ENCODE data around the gene CABYR.

GRCh38 chr18:24187689-24188088 lies 48.8 kb downstream of the CABYR start:
- TF ChIP-seq FEZF1 (tag by site-specific recombination; IDR thresholded peaks at IDR 0.05) (no peak), ZBTB21 (tag by site-specific recombination; IDR thresholded peaks at IDR 0.05) (no peak), ZNF146 (tag by site-specific recombination; IDR thresholded peaks at IDR 0.05) (no peak), TCF7L2 (IDR thresholded peaks at IDR 0.05; ENCODE audit: borderline replicate concordance, low read depth, low read length) (no peak), ZNF112 (tag by site-specific recombination; IDR thresholded peaks at IDR 0.05) (no peak), KLF16 (tag by site-specific recombination; IDR thresholded peaks at IDR 0.05) (no peak), MYNN (tag by site-specific recombination; IDR thresholded peaks at IDR 0.05; ENCODE audit: borderline replicate concordance) (no peak), ZNF341 (tag by site-specific recombination; IDR thresholded peaks at IDR 0.05; ENCODE audit: low read depth) (no peak), ZNF76 (tag by site-specific recombination; IDR thresholded peaks at IDR 0.05; ENCODE audit: borderline replicate concordance, low read depth) (no peak), YY1 (tag by site-specific recombination; IDR thresholded peaks at IDR 0.05) (no peak), ZNF544 (tag by site-specific recombination; IDR thresholded peaks at IDR 0.05) (no peak), ZNF600 (tag by site-specific recombination; IDR thresholded peaks at IDR 0.05) (no peak)
- TF ChIP-seq, protein P1, sequence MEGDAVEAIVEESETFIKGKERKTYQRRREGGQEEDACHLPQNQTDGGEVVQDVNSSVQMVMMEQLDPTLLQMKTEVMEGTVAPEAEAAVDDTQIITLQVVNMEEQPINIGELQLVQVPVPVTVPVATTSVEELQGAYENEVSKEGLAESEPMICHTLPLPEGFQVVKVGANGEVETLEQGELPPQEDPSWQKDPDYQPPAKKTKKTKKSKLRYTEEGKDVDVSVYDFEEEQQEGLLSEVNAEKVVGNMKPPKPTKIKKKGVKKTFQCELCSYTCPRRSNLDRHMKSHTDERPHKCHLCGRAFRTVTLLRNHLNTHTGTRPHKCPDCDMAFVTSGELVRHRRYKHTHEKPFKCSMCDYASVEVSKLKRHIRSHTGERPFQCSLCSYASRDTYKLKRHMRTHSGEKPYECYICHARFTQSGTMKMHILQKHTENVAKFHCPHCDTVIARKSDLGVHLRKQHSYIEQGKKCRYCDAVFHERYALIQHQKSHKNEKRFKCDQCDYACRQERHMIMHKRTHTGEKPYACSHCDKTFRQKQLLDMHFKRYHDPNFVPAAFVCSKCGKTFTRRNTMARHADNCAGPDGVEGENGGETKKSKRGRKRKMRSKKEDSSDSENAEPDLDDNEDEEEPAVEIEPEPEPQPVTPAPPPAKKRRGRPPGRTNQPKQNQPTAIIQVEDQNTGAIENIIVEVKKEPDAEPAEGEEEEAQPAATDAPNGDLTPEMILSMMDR (tag by site-specific recombination; IDR thresholded peaks at IDR 0.05), result no peak
- TF ChIP-seq, protein P2, sequence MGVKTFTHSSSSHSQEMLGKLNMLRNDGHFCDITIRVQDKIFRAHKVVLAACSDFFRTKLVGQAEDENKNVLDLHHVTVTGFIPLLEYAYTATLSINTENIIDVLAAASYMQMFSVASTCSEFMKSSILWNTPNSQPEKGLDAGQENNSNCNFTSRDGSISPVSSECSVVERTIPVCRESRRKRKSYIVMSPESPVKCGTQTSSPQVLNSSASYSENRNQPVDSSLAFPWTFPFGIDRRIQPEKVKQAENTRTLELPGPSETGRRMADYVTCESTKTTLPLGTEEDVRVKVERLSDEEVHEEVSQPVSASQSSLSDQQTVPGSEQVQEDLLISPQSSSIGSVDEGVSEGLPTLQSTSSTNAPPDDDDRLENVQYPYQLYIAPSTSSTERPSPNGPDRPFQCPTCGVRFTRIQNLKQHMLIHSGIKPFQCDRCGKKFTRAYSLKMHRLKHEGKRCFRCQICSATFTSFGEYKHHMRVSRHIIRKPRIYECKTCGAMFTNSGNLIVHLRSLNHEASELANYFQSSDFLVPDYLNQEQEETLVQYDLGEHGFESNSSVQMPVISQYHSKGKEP (tag by site-specific recombination; IDR thresholded peaks at IDR 0.05), result no peak
